OCI-LY3 (cell line): Measurements from ENCODE around the gene ATXN1L.

Source experiments
- CTCF ChIP-seq: fragments of 200-600, 300-600 bp; sonication (generic); IDR thresholded peaks from 2 replicates; pipeline ENCODE4 v1.5.1; 2014; ENCODE audit warnings: antibody characterized with exemption, low read length, low read depth
- EZH2phosphoT487 ChIP-seq: fragments of 200-600 bp; shearing (Covaris generic); IDR thresholded peaks from 2 replicates; pipeline ENCODE4 v1.6.1; 2018; ENCODE audit warnings: antibody characterized with exemption, mixed run types, low read depth

- TF ChIP-seq CTCF (no peak), EZH2phosphoT487 (no peak)
Measured at GRCh38 chr16:71894921-71895678, 49.3 kb downstream of the ATXN1L start, which contains the start of gene IST1.
